HepG2 (cell line): Measurements from ENCODE around the gene ATG2A. TPM values are rescaled to one million over a fixed set of nuclear protein-coding genes. Genes with fewer than 3 reads are reported as not detected.
A peak's percentile ranks its signal among the peaks of the same experiment; 100 is the strongest.

ENCODE experiments used
- FOXP1 ChIP-seq, 2 experiments: fragments of 450-650 bp in 1 of 2; IDR thresholded peaks; 2 replicates each; pipeline ENCODE4 v1.6.1; 2017 to 2018; ENCODE audit warnings: antibody characterized with exemption in 1 of 2
- NFKBIZ ChIP-seq: IDR thresholded peaks from 2 replicates; pipeline ENCODE4 v1.6.1; 2018; ENCODE audit warnings: missing genetic modification reagents, missing compliant biosample characterization
- XBP1 ChIP-seq: sonication (generic); formaldehyde crosslinking; IDR thresholded peaks from 2 replicates; pipeline ENCODE4 v1.5.0; 2020; ENCODE audit warnings: missing genetic modification reagents
- ZMYM3 ChIP-seq: sonication (generic); formaldehyde crosslinking; IDR thresholded peaks from 2 replicates; pipeline ENCODE4 v1.5.1; 2020; ENCODE audit warnings: mild to moderate bottlenecking, missing genetic modification reagents
- ZNF326 ChIP-seq: sonication (generic); formaldehyde crosslinking; IDR thresholded peaks from 2 replicates; pipeline ENCODE4 v1.4.0; 2020; ENCODE audit warnings: missing genetic modification reagents, borderline replicate concordance
- ZNF382 ChIP-seq: sonication (generic); formaldehyde crosslinking; IDR thresholded peaks from 2 replicates; pipeline ENCODE4 v1.5.0; 2020; ENCODE audit warnings: missing genetic modification reagents, mild to moderate bottlenecking, borderline replicate concordance
- ZNF747 ChIP-seq: sonication (generic); formaldehyde crosslinking; IDR thresholded peaks from 2 replicates; pipeline ENCODE4 v1.8.1; 2023; ENCODE audit warnings: missing genetic modification reagents, mild to moderate bottlenecking, borderline replicate concordance
- polyA plus RNA-seq, 8 experiments: library from polyadenylated mRNA; depleted of rRNA in 3 of 8; stranded (reverse) in 7 of 8; unstranded in 1 of 8; fragments of >200 nt; fragmentation: Illumina TruSeq in 4 of 8; extraction: Trizol in 4 of 8; gene quantifications; 2 replicates each; pipeline versions ENCODE4 v1.2.1 to v1.2.3, GENCODE V29; 2011 to 2016; ENCODE audit warnings: low read depth in 4 of 8, missing spikeins in 1 of 8, mixed read lengths in 1 of 8; ENCODE audit not compliant: insufficient read depth in 1 of 8
- total RNA-seq, 5 experiments: library from RNA; depleted of rRNA; stranded (reverse); fragments of >200 nt; fragmentation: Illumina TruSeq; extraction: Trizol; gene quantifications; 2 replicates each; pipeline ENCODE4 v1.2.3, GENCODE V29; 2016; ENCODE audit warnings: low read depth in 1 of 5
- TF ChIP-seq, protein P1 (sequence below): IDR thresholded peaks from 2 replicates; pipeline ENCODE4 v1.6.1; 2012; ENCODE audit warnings: low read length, improper control_type of control experiment
- TF ChIP-seq, protein P2 (sequence below): sonication (generic); formaldehyde crosslinking; IDR thresholded peaks from 2 replicates; pipeline ENCODE4 v1.4.0; 2020; ENCODE audit warnings: mild to moderate bottlenecking, missing genetic modification reagents
- TF ChIP-seq, protein P3 (sequence below): sonication (generic); formaldehyde crosslinking; IDR thresholded peaks from 2 replicates; pipeline ENCODE4 v1.5.1; 2020; ENCODE audit warnings: mild to moderate bottlenecking, missing genetic modification reagents, borderline replicate concordance
- TF ChIP-seq, protein P4 (sequence below): sonication (generic); formaldehyde crosslinking; IDR thresholded peaks from 2 replicates; pipeline ENCODE4 v1.4.0; 2020; ENCODE audit warnings: missing genetic modification reagents
- TF ChIP-seq, protein P5 (sequence below): sonication (generic); formaldehyde crosslinking; IDR thresholded peaks from 2 replicates; pipeline ENCODE4 v1.4.0; 2020; ENCODE audit warnings: mild to moderate bottlenecking, missing genetic modification reagents
- TF ChIP-seq, protein P6 (sequence below), 2 experiments: fragments of 450-650 bp in 1 of 2; sonication (generic) in 1 of 2; formaldehyde crosslinking; IDR thresholded peaks; 2 replicates each; pipeline versions ENCODE4 v1.5.0 to v1.8.0; 2020 to 2022; ENCODE audit warnings: mild to moderate bottlenecking in 1 of 2, missing genetic modification reagents in 1 of 2

Gene ATG2A
- total and polyA plus RNA-seq, 2 of the 13 experiments (the other 11 are each of a cell fraction or from before 2014, with no cell fraction given) = 6.7 to 8.0 TPM

DNA sequence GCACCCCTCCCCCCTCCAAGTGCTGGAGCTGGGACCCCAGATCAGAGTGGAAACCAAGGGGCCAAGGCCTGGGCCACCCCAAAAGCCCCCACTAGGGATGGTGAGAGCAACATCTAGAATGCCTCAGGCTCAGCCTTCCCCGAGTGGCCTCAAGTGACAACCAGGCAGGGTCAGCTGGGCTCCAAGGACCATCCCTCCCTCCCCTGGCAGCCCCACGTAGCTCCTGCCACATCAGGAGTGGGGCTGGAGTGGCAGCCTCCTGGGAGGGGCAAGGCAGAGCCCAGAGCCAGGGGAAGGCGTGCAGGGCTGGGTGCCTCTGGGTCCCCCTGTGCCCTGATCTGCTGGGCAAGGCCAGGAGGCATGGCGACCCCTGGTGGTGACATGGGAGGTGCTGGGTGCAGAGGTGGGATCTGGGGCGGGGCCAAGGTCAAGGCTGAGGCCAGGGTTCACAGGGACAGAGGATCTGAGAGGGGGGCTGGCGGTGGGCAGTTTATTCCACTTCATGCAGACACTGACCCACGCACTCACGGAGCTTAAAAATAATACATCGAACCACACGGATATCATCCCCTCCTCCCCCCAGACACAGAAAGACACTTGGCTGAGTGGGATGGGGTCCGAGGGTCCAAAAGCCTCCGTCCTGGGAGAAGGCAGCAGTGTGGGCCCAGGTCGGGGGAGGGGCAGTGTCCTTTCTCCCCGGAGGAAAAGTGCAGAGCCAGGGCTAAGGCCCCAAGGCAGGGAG is 22.8 kb downstream of the ATG2A start (continued):
- TF ChIP-seq, protein P1, sequence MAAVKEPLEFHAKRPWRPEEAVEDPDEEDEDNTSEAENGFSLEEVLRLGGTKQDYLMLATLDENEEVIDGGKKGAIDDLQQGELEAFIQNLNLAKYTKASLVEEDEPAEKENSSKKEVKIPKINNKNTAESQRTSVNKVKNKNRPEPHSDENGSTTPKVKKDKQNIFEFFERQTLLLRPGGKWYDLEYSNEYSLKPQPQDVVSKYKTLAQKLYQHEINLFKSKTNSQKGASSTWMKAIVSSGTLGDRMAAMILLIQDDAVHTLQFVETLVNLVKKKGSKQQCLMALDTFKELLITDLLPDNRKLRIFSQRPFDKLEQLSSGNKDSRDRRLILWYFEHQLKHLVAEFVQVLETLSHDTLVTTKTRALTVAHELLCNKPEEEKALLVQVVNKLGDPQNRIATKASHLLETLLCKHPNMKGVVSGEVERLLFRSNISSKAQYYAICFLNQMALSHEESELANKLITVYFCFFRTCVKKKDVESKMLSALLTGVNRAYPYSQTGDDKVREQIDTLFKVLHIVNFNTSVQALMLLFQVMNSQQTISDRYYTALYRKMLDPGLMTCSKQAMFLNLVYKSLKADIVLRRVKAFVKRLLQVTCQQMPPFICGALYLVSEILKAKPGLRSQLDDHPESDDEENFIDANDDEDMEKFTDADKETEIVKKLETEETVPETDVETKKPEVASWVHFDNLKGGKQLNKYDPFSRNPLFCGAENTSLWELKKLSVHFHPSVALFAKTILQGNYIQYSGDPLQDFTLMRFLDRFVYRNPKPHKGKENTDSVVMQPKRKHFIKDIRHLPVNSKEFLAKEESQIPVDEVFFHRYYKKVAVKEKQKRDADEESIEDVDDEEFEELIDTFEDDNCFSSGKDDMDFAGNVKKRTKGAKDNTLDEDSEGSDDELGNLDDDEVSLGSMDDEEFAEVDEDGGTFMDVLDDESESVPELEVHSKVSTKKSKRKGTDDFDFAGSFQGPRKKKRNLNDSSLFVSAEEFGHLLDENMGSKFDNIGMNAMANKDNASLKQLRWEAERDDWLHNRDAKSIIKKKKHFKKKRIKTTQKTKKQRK = no peak
- TF ChIP-seq, protein P2, sequence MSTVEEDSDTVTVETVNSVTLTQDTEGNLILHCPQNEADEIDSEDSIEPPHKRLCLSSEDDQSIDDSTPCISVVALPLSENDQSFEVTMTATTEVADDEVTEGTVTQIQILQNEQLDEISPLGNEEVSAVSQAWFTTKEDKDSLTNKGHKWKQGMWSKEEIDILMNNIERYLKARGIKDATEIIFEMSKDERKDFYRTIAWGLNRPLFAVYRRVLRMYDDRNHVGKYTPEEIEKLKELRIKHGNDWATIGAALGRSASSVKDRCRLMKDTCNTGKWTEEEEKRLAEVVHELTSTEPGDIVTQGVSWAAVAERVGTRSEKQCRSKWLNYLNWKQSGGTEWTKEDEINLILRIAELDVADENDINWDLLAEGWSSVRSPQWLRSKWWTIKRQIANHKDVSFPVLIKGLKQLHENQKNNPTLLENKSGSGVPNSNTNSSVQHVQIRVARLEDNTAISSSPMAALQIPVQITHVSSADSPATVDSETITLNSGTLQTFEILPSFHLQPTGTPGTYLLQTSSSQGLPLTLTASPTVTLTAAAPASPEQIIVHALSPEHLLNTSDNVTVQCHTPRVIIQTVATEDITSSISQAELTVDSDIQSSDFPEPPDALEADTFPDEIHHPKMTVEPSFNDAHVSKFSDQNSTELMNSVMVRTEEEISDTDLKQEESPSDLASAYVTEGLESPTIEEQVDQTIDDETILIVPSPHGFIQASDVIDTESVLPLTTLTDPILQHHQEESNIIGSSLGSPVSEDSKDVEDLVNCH (CRISPR knock-in tag) = no peak
- TF ChIP-seq ZMYM3 (CRISPR knock-in tag) = peak; percentile 77; the same call in 1 of the 2 replicates
- TF ChIP-seq, protein P3, sequence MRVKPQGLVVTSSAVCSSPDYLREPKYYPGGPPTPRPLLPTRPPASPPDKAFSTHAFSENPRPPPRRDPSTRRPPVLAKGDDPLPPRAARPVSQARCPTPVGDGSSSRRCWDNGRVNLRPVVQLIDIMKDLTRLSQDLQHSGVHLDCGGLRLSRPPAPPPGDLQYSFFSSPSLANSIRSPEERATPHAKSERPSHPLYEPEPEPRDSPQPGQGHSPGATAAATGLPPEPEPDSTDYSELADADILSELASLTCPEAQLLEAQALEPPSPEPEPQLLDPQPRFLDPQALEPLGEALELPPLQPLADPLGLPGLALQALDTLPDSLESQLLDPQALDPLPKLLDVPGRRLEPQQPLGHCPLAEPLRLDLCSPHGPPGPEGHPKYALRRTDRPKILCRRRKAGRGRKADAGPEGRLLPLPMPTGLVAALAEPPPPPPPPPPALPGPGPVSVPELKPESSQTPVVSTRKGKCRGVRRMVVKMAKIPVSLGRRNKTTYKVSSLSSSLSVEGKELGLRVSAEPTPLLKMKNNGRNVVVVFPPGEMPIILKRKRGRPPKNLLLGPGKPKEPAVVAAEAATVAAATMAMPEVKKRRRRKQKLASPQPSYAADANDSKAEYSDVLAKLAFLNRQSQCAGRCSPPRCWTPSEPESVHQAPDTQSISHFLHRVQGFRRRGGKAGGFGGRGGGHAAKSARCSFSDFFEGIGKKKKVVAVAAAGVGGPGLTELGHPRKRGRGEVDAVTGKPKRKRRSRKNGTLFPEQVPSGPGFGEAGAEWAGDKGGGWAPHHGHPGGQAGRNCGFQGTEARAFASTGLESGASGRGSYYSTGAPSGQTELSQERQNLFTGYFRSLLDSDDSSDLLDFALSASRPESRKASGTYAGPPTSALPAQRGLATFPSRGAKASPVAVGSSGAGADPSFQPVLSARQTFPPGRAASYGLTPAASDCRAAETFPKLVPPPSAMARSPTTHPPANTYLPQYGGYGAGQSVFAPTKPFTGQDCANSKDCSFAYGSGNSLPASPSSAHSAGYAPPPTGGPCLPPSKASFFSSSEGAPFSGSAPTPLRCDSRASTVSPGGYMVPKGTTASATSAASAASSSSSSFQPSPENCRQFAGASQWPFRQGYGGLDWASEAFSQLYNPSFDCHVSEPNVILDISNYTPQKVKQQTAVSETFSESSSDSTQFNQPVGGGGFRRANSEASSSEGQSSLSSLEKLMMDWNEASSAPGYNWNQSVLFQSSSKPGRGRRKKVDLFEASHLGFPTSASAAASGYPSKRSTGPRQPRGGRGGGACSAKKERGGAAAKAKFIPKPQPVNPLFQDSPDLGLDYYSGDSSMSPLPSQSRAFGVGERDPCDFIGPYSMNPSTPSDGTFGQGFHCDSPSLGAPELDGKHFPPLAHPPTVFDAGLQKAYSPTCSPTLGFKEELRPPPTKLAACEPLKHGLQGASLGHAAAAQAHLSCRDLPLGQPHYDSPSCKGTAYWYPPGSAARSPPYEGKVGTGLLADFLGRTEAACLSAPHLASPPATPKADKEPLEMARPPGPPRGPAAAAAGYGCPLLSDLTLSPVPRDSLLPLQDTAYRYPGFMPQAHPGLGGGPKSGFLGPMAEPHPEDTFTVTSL (CRISPR knock-in tag) = no peak
- no peak for TF ChIP-seq ZNF382
- peak; percentile 38; the same call in 1 of the 2 replicates for TF ChIP-seq NFKBIZ
- TF ChIP-seq XBP1 (CRISPR knock-in tag) = no peak
- TF ChIP-seq ZNF747 = no peak; the same call in 1 of the 2 replicates
- TF ChIP-seq FOXP1 (IDR thresholded peaks at IDR 0.05) = no peak
- TF ChIP-seq FOXP1 (CRISPR knock-in tag; IDR thresholded peaks at IDR 0.05) = 0 out of 2 replicates have a peak, but pooled peaks have one; percentile 30
- TF ChIP-seq, protein P4, sequence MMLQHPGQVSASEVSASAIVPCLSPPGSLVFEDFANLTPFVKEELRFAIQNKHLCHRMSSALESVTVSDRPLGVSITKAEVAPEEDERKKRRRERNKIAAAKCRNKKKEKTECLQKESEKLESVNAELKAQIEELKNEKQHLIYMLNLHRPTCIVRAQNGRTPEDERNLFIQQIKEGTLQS = 0 out of 2 replicates have a peak, but pooled peaks have one; percentile 7
- TF ChIP-seq ZNF326 (CRISPR knock-in tag) = no peak
- TF ChIP-seq, protein P5, sequence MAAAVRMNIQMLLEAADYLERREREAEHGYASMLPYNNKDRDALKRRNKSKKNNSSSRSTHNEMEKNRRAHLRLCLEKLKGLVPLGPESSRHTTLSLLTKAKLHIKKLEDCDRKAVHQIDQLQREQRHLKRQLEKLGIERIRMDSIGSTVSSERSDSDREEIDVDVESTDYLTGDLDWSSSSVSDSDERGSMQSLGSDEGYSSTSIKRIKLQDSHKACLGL = peak; percentile 54
- TF ChIP-seq, protein P6, sequence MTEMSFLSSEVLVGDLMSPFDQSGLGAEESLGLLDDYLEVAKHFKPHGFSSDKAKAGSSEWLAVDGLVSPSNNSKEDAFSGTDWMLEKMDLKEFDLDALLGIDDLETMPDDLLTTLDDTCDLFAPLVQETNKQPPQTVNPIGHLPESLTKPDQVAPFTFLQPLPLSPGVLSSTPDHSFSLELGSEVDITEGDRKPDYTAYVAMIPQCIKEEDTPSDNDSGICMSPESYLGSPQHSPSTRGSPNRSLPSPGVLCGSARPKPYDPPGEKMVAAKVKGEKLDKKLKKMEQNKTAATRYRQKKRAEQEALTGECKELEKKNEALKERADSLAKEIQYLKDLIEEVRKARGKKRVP (CRISPR knock-in tag; IDR thresholded peaks at IDR 0.05) = no peak
